HT1080 (cell line): ENCODE results near the gene BAIAP2. TPM values are rescaled to one million over a fixed set of nuclear protein-coding genes. Genes with fewer than 3 reads are reported as not detected.
A peak's percentile ranks its signal among the peaks of the same experiment; 100 is the strongest.

Experiments used
- small RNA-seq: library from RNA; depleted of rRNA; stranded (forward); fragments of <200 nt; gene quantifications from one replicate; pipeline ENCODE3, GENCODE V24; 2014
- total RNA-seq: library from RNA; depleted of rRNA; stranded (reverse); fragments of >200 nt; shearing (Covaris generic); gene quantifications from 2 replicates; pipeline ENCODE4 v1.2.3, GENCODE V29; 2014; rRNA removed

BAIAP2 gene
- total RNA-seq, 1 experiment from 2014 or later = 48.8 TPM

Small RNA genes lying within 50 kb of the gene (small RNA-seq; reads per million reads assigned to genes)
- gene MIR1250 (not detected), gene MIR3065 (0.30 reads per million, percentile 29 among the genes with 10 or more reads in this experiment), gene MIR657 (not detected)

Other genes with a start within 250 kb of the BAIAP2 start
- 15.0 and 15.8 TPM in 2 replicates for gene CHMP6, start 43.3 kb upstream of the BAIAP2 start, total RNA-seq
- not detected in 2 replicates for gene PVALEF, start 130.4 kb downstream of the BAIAP2 start, total RNA-seq
- 0.02 and 0.03 TPM in 2 replicates for gene AATK, start 131.1 kb downstream of the BAIAP2 start, total RNA-seq
- 10.4 and 11.3 TPM in 2 replicates for gene CEP131, start 187.8 kb downstream of the BAIAP2 start, total RNA-seq
- gene TEPSIN, start 203.9 kb downstream of the BAIAP2 start, total RNA-seq = 10.1 and 17.3 TPM in 2 replicates
- gene NDUFAF8, start 204.2 kb downstream of the BAIAP2 start, total RNA-seq = 122 and 171 TPM in 2 replicates